GM20431 (cell line): ENCODE results near the gene SELENOF.
"Not testable (repeated sequence)": the region's sequence is repeated elsewhere in the genome, so short reads cannot be mapped to it uniquely, and the experiment has no call there.

ENCODE experiments used
- in situ Hi-C: fragments of 300-500 bp; cut with MseI, MboI; formaldehyde crosslinking; loops from one replicate; pipeline ENCODE4 v1.15.0; 2020; ENCODE audit warnings: low sequenced_read_pairs; ENCODE audit not compliant: unreplicated experiment

The SELENOF gene

DNA sequence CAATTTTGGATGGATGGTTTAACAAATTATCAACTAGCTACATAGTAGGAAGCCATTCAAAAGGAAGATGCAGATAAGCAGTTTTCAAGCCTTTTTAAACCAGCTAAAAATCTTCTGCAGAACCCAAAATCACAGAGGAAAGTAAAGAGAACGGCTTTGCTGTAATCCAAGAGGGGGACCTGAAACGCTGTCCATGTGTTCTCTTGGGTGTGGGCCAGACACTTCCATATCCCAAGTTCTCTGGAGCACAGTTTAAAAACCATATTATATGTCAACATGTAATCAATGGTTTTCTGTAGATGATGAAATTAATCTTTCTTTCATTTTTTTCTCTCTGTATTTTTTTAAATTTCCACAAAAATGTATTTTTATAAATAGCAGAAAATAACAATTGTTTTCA, 90.5 kb downstream of the SELENOF start:
- in situ Hi-C loops: no loop called here

DNA sequence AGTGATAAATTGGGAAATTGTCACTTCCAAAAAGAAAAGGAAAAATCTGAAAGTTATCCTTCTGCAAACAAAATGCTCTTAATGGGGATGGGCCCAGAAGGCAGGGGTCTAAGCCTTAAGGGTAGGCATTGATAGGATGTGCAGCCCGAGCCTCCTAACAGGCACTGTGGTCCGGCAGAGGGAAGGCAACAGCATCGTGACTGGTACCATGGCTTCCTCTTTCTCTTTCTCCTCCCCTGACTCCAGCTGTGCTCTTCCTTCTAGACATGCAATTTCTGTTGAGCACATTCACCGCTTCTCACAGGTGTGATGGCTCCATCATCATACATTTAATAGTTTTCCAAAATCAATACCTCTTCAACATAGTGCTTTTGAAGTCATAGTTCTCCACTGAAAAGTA, 91.5 kb downstream of the SELENOF start:
- in situ Hi-C loops: no loop called here

DNA sequence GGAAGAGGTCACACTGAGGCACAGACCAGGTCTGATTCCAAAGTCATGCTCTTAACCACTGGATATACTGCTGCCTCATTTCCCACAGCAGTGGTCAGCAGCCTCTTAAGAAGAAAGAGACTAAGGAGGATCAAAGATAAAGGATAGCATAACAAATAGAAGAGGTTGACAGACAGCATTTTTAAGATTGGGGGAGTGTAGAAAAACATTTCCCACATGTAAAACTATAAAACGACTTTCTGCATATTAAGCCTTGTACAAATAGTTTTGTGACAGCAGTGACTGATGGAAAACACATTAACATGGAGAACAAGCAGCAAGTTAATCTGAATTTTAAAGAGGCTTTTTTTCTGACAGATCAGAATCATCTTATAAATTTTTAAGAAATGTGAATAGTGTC, 92.0 kb downstream of the SELENOF start:
- in situ Hi-C loops: no loop called here

DNA sequence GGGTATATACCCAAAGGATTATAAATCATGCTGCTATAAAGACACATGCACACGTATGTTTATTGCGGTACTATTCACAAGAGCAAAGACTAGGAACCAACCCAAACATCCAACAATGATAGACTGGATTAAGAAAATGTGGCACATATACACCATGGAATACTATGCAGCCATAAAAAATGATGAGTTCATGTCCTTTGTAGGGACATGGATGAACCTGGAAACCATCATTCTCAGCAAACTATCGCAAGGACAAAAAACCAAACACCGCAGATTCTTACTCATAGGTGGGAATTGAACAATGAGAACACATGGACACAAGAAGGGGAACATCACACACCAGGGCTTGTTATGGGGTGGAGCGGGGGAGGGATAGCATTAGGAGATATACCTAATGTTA, 94.0 kb downstream of the SELENOF start:
- in situ Hi-C loops: not testable (repeated sequence)

DNA sequence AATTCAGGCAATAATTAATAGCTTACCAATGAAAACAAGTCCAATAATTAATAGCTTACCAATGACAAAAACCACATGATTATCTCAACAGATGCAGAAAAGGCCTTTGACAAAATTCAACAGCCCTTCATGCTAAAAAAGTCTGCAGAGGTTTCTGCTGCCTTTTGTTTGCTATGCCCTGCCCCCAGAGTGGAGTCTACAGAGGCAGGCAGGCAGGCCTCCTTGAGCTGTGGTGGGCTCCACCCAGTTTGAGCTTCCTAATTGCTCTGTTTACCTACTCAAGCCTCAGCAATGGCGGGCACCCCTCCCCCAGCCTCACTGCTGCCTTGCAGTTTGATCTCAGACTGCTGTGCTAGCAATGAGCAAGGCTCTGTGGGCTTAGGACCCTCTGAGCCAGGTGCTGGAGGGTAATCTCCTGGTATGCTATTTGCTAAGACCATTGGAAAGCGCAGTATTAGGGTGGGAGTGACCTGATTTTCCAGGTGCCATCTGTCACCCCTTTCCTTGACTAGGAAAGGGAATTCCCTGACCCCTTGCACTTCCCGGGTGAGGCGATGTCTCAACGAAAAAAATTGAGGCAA, 96.6 kb downstream of the SELENOF start:
- in situ Hi-C loops: not testable (repeated sequence)

DNA sequence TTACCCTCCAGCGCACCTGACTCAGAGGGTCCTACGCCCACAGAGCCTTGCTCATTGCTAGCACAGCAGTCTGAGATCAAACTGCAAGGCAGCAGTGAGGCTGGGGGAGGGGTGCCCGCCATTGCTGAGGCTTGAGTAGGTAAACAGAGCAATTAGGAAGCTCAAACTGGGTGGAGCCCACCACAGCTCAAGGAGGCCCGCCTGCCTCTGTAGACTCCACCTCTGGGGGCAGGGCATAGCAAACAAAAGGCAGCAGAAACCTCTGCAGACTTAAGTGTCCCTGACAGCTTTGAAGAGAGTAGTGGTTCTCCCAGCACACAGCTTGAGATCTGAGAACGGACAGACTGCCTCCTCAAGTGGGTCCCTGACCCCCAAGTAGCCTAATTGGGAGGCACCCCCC, 99.8 kb downstream of the SELENOF start:
- in situ Hi-C loops: not testable (repeated sequence)
